RWPE2 (cell line): ENCODE results near the gene FZD8.
A peak's percentile ranks its signal among the peaks of the same experiment; 100 is the strongest.

ENCODE experiments used
- ATAC-seq: fragments of 200-7000 bp; cut with Tn5 transposase; 3 replicates; pipeline ENCODE4 v1.9.1; 2021; ENCODE audit warnings: low read depth
- DNase-seq: peaks from one replicate; pipeline ENCODE4 v3.0.0-alpha.2; 2020; ENCODE audit warnings: low spot score
- H3K27ac ChIP-seq: fragments of 450-650 bp; 2 replicates; pipeline ENCODE4 v1.5.1; 2017; ENCODE audit warnings: mild to moderate bottlenecking; ENCODE audit not compliant: poor library complexity, severe bottlenecking
- H3K27me3 ChIP-seq: fragments of 250-450 bp; sonication (Bioruptor Pico); 2 replicates; pipeline ENCODE4 v1.5.1; 2021; ENCODE audit warnings: mild to moderate bottlenecking, moderate library complexity; ENCODE audit not compliant: insufficient read depth, poor library complexity, severe bottlenecking
- H3K36me3 ChIP-seq: fragments of 250-450 bp; sonication (Bioruptor Pico); 2 replicates; pipeline ENCODE4 v1.5.1; 2020; ENCODE audit warnings: low read depth, mild to moderate bottlenecking, moderate library complexity
- H3K4me1 ChIP-seq: fragments of 250-450 bp; sonication (Bioruptor Pico); 2 replicates; pipeline ENCODE4 v1.5.1; 2021; ENCODE audit warnings: mild to moderate bottlenecking, moderate library complexity; ENCODE audit not compliant: insufficient read depth, poor library complexity, severe bottlenecking
- H3K4me3 ChIP-seq: fragments of 250-450 bp; sonication (Bioruptor Pico); 2 replicates; pipeline ENCODE4 v1.5.1; 2021; ENCODE audit warnings: mild to moderate bottlenecking, moderate library complexity; ENCODE audit not compliant: severe bottlenecking
- H3K9me3 ChIP-seq: fragments of 250-450 bp; sonication (Bioruptor Pico); 2 replicates; pipeline ENCODE4 v1.5.1; 2021; ENCODE audit warnings: mild to moderate bottlenecking, moderate library complexity; ENCODE audit not compliant: severe bottlenecking
- TF ChIP-seq, protein P1 (sequence below): fragments of 450-650 bp; IDR thresholded peaks from one replicate; pipeline ENCODE4 v1.5.1; 2017; ENCODE audit warnings: mild to moderate bottlenecking, moderate library complexity; ENCODE audit not compliant: poor library complexity, severe bottlenecking

The FZD8 gene

DNA sequence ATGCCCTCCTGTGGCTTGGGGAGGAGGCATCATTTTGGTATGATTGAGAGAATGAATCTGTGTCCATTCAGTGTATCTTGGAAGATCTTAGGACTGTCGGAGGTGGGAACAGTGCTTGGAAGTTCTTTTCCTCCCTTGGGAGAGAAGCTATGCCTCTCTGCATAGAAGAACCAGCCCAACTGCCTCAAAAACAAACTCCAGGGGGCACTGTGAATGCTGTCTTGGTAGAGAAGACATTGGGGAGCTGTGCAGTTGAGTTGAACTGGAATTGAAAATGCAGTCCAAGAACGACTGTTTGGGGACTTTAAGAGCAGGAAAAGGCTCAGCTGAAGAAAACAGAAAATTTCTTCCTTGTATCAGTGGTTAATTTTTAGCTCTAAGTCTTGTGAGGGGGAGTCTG, 41.9 kb downstream of the FZD8 start:
- Histone ChIP-seq H3K27me3 (no peaks in the 10 kb centered on the region), H3K4me1 (no peaks in the 10 kb centered on the region), H3K27ac (no peak overlapping the region), H3K4me3 (no peak overlapping the region), H3K9me3 (no peaks in the 10 kb centered on the region), H3K36me3 (no peaks in the 10 kb centered on the region)
- TF ChIP-seq, protein P1, sequence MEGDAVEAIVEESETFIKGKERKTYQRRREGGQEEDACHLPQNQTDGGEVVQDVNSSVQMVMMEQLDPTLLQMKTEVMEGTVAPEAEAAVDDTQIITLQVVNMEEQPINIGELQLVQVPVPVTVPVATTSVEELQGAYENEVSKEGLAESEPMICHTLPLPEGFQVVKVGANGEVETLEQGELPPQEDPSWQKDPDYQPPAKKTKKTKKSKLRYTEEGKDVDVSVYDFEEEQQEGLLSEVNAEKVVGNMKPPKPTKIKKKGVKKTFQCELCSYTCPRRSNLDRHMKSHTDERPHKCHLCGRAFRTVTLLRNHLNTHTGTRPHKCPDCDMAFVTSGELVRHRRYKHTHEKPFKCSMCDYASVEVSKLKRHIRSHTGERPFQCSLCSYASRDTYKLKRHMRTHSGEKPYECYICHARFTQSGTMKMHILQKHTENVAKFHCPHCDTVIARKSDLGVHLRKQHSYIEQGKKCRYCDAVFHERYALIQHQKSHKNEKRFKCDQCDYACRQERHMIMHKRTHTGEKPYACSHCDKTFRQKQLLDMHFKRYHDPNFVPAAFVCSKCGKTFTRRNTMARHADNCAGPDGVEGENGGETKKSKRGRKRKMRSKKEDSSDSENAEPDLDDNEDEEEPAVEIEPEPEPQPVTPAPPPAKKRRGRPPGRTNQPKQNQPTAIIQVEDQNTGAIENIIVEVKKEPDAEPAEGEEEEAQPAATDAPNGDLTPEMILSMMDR: no peak
- no peak for DNase-seq
- ATAC-seq: no peak

GRCh38 chr10:35598379-35598778, 43.7 kb downstream of the FZD8 start:
- ATAC-seq: no peak
- no peaks in the 10 kb centered on the region for H3K36me3 ChIP-seq
- no peak for DNase-seq

DNA sequence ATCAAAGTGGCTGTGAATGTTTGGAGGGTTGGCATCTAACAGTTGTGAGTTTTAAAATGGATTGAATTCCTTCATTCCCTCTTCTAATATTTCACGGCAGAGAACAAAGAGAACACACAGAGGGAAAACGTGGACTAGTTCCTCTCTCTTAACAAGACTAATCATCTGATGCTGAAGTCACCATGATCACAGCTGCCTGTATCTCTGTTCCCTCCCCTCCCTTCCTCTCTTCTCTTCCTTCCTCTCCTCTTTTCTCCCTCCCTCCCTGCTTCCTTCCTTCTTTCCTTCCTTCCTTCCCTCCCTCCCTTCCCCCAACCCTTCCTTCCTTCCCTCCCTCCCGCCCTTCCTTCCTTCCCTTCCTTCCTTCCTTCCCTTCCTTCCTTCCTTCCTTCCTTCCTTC, 47.0 kb downstream of the FZD8 start:
- H3K4me3 ChIP-seq: no peak overlapping the region
- TF ChIP-seq, protein P1: no peak
- H3K9me3 ChIP-seq: no peaks in the 10 kb centered on the region
- no peaks in the 10 kb centered on the region for H3K4me1 ChIP-seq
- H3K27me3 ChIP-seq: no peaks in the 10 kb centered on the region
- no peaks in the 10 kb centered on the region for H3K36me3 ChIP-seq
- no peak overlapping the region for H3K27ac ChIP-seq
- no peak for DNase-seq
- ATAC-seq: no peak

More at GRCh38 chr10:35598379-35598778, 43.7 kb downstream of the FZD8 start:
- Histone ChIP-seq H3K27me3 (no peaks in the 10 kb centered on the region), H3K27ac (no peak overlapping the region), H3K9me3 (no peaks in the 10 kb centered on the region), H3K4me1 (no peaks in the 10 kb centered on the region), H3K4me3 (no peak overlapping the region)
- TF ChIP-seq, protein P1: peak; percentile 33

GRCh38 chr10:35594115-35595079, 47.7 kb downstream of the FZD8 start:
- TF ChIP-seq, protein P1: no peak
- H3K4me3 ChIP-seq: no peak overlapping the region
- DNase-seq (no peak), ATAC-seq (no peak)
- H3K4me1 ChIP-seq: no peaks in the 10 kb centered on the region
- no peaks in the 10 kb centered on the region for H3K36me3 ChIP-seq
- H3K27me3 ChIP-seq: no peaks in the 10 kb centered on the region
- H3K9me3 ChIP-seq: no peaks in the 10 kb centered on the region
- no peak overlapping the region for H3K27ac ChIP-seq

- H3K4me3 ChIP-seq: no peak overlapping the region
- H3K4me1 ChIP-seq: no peaks in the 10 kb centered on the region
- TF ChIP-seq, protein P1: no peak
- H3K27ac ChIP-seq: no peak overlapping the region
- DNase-seq (no peak), ATAC-seq (no peak)
- no peaks in the 10 kb centered on the region for H3K36me3 ChIP-seq
- no peaks in the 10 kb centered on the region for H3K9me3 ChIP-seq
- H3K27me3 ChIP-seq: no peaks in the 10 kb centered on the region
These were observed 49.7 kb downstream of the FZD8 start for GRCh38 chr10:35592441-35592840.
